Kidney tubule cell (primary cell): ENCODE measurements around the gene LTF.
"Not testable (repeated sequence)": the region's sequence is repeated elsewhere in the genome, so short reads cannot be mapped to it uniquely, and the experiment has no call there.

ENCODE experiments used
- DNase-seq: peaks from one replicate; pipeline ENCODE4 v3.0.0-alpha.2; 2018; ENCODE audit warnings: low spot score

LTF gene

DNA sequence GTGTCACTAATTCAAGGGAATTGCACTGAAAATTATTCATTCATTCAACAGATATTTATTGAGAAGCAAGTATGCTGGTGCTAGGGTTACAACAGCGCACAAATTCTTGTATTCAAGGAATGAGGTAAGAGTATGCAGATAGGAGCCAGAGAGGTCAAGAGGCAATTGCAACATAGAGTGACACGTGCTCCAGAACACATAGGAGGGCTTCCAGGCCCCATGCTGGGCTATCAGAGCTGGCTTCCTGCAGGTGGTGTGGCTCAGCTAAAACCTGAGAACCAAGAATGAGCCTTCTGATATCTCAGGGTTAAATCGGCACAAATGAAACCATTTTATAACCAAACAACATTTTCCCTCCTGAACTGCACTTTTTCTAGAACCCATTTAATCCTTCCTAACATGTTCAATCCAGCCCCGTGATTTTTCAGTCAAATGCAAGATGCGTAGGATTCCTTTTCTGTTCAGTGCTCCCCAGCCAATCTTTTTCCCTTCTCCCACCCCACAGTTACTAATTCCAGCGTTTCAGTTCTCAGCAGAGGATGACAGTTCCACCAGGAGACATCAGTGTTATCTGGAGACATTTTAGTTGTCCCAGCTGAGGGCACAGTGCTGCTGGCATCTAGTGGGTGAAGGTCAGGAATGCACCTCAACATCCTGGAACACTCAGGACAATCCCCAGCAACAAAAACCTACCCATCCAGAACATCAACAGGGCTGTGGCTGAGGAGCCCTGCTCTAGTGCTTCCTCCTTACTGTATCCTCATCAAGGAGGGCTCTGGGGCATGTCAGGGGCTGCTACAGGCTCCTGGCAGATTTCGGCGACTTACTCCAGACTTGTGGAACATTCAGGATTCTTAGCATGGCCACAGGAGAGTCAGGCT, 70.9 kb downstream of the LTF start:
- DNase-seq, result peak; percentile 34

DNA sequence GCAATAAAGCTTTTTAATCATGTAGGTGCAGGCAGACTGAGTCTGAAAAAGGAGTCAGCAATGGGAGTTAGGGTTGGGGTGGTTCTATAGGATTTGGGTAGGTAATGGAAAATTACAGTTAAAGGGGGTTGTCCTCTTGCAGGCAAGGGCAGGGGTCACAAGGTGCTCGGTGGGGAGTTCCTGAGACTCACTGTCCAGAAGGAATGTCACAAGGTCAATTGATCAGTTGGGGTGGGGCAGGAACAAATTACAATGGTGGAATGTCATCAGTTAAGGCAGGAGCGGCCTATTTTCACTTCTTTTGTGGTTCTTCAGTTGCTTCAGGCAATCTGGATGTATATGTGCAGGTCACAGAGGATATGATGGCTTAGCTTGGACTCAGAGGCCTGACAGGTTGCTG, 71.7 kb downstream of the LTF start:
- DNase-seq, result no peak

GRCh38 chr3:46391526-46391925, 73.2 kb downstream of the LTF start:
- DNase-seq, result not testable (repeated sequence)

GRCh38 chr3:46389306-46389705, 75.4 kb downstream of the LTF start:
- DNase-seq, result no peak

GRCh38 chr3:46388847-46389246, 75.9 kb downstream of the LTF start:
- not testable (repeated sequence) for DNase-seq

- peak; percentile 95 for DNase-seq
Observed at GRCh38 chr3:46386205-46386604, 78.5 kb downstream of the LTF start.
